Measurements from ENCODE around the gene DTL.
"Not testable (repeated sequence)": the region's sequence is repeated elsewhere in the genome, so short reads cannot be mapped to it uniquely, and the experiment has no call there.

The DTL gene

DNA sequence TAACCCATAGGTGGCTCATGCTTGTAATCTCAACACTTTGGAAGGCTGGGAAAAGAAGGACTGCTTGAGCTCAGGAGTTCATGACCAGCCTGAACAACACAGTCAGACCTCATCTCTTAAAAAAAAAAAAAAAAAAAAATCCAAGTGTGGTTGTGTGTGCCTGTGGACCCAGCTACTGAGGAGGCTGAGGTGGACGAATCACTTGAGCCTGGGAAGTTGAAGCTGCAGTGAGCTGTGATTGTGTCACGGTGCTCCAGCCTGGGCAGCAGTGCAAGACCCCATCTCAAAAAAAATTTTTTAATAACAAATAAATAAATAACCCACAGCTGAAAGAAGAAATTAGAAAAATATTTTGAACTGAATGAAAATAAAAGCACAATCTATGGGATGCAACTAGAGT is 14.0 kb upstream of the DTL start:
- H3K4me3 ChIP-seq (ENCODE audit: low read depth, low read length), result no peak overlapping the region
- TF ChIP-seq, protein P1, sequence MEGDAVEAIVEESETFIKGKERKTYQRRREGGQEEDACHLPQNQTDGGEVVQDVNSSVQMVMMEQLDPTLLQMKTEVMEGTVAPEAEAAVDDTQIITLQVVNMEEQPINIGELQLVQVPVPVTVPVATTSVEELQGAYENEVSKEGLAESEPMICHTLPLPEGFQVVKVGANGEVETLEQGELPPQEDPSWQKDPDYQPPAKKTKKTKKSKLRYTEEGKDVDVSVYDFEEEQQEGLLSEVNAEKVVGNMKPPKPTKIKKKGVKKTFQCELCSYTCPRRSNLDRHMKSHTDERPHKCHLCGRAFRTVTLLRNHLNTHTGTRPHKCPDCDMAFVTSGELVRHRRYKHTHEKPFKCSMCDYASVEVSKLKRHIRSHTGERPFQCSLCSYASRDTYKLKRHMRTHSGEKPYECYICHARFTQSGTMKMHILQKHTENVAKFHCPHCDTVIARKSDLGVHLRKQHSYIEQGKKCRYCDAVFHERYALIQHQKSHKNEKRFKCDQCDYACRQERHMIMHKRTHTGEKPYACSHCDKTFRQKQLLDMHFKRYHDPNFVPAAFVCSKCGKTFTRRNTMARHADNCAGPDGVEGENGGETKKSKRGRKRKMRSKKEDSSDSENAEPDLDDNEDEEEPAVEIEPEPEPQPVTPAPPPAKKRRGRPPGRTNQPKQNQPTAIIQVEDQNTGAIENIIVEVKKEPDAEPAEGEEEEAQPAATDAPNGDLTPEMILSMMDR (IDR thresholded peaks at IDR 0.05; ENCODE audit: low read depth, low read length, missing control alignments), result no peak
- no peak for DNase-seq (ENCODE audit: low read depth)

DNA sequence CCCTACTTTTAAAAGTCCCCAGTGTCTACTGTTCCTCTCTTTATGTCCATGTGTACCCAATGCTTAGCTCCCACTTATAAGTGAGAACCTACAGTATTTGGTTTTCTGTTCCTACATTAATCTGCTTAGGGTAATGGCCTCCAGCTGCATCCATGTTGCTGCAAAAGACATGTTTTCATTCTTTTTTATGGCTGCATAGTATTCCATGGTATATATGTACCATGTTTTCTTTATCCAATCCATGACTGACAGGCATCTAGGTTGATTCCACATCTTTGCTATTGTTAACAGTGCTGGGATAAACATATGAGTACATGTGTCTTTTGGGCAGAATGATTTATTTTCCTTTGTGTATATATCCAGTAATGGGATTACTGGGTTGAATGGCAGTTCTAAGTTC is 12.6 kb upstream of the DTL start:
- not testable (repeated sequence) for DNase-seq (ENCODE audit: low read depth)

GRCh38 chr1:212024469-212025149 is 10.9 kb upstream of the DTL start:
- TF ChIP-seq, protein P1 (IDR thresholded peaks at IDR 0.05; ENCODE audit: low read depth, low read length, missing control alignments), result no peak
- no peak for DNase-seq (ENCODE audit: low read depth)
- H3K4me3 ChIP-seq (ENCODE audit: low read depth, low read length), result no peak overlapping the region

More for the DNA sequence above, 12.6 kb upstream of the DTL start:
- H3K4me3 ChIP-seq (ENCODE audit: low read depth, low read length), result not testable (repeated sequence)

- not testable (repeated sequence) for DNase-seq (ENCODE audit: low read depth)
Measured at GRCh38 chr1:212027727-212028126, 7.8 kb upstream of the DTL start.

DNA sequence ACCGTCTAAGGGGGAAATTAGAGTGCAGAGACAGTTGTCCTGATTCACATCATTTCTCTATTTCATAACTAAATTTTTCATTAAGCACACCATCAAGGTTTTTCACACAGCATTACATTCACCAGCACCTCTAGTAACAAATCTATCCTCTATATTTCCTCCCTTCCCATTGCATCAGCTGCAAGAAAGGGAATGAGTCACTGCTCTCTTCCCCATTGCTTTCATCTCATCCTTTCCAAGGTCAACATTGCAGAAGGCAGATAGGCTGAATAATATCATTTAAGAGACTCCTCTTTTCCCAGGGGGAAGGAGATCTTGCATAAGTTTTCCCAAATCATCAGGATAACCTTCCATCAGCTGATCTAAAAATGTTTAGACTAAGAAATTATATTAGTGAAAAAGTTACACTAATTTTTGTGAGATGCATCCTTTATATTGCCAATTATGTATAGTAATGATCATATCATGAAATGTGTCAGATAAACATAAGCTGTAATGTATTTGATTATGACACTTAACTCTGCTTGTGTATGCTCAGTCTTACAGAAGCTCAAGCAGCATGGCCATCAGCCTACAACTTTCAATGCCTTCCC is 4.5 kb upstream of the DTL start:
- DNase-seq (ENCODE audit: low read depth), result no peak
- H3K4me3 ChIP-seq (ENCODE audit: low read depth, low read length), result no peak overlapping the region
- TF ChIP-seq, protein P1 (IDR thresholded peaks at IDR 0.05; ENCODE audit: low read depth, low read length, missing control alignments), result no peak

More at GRCh38 chr1:212027727-212028126, 7.8 kb upstream of the DTL start:
- not testable (repeated sequence) for H3K4me3 ChIP-seq (ENCODE audit: low read depth, low read length)

GRCh38 chr1:212034516-212035122 is 929 bp upstream of the DTL start:
- TF ChIP-seq, protein P1 (IDR thresholded peaks at IDR 0.05; ENCODE audit: low read depth, low read length, missing control alignments), result no peak

DNA sequence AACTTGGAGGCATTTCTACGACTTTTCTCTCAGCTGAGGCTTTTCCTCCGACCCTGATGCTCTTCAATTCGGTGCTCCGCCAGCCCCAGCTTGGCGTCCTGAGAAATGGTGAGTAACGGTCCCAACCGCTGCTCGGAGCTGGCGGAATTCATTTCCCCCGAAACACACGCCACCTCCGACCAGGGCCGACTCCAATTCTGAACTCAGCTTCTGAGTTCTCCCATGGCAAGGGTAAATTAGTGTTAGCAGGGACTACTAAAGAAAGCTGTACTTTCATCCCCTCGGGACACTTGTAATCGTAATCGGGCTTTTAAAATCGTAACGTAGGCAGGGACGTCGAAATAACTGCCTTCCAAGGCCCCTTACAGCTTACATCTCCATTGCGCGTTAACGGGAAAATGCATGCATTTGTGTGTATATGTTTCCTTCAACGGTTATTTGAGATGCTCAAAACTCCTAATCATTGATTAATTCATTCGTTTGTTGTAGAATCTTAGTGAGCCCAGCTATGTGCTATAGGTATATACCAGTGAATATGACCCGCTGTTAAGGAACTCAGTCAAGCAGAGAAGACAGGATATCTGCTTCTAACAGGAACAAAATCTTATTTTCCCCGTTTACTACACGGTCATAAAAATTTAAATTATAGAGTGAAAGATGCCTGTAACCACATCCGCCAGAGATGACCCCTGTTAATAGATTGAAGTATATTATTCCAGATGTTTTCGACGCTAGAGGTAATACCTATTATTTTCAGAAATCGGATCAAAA is 472 bp downstream of the DTL start:
- no peak for DNase-seq (ENCODE audit: low read depth)
- peak overlapping the region; percentile 87 for H3K4me3 ChIP-seq (ENCODE audit: low read depth, low read length)
- TF ChIP-seq, protein P1 (IDR thresholded peaks at IDR 0.05; ENCODE audit: low read depth, low read length, missing control alignments), result no peak

More at GRCh38 chr1:212034516-212035122, 929 bp upstream of the DTL start:
- H3K4me3 ChIP-seq (ENCODE audit: low read depth, low read length), result peak overlapping the region; percentile 87
- no peak for DNase-seq (ENCODE audit: low read depth)
